GM18508 (cell line): ENCODE results near the gene CPOX.

Experiments
- ATAC-seq: cut with Tn5 transposase; IDR thresholded peaks from one replicate; pipeline ENCODE4 v1.9.1; 2021; ENCODE audit warnings: moderate number of reproducible peaks; ENCODE audit not compliant: insufficient read depth, unreplicated experiment

The CPOX gene

DNA sequence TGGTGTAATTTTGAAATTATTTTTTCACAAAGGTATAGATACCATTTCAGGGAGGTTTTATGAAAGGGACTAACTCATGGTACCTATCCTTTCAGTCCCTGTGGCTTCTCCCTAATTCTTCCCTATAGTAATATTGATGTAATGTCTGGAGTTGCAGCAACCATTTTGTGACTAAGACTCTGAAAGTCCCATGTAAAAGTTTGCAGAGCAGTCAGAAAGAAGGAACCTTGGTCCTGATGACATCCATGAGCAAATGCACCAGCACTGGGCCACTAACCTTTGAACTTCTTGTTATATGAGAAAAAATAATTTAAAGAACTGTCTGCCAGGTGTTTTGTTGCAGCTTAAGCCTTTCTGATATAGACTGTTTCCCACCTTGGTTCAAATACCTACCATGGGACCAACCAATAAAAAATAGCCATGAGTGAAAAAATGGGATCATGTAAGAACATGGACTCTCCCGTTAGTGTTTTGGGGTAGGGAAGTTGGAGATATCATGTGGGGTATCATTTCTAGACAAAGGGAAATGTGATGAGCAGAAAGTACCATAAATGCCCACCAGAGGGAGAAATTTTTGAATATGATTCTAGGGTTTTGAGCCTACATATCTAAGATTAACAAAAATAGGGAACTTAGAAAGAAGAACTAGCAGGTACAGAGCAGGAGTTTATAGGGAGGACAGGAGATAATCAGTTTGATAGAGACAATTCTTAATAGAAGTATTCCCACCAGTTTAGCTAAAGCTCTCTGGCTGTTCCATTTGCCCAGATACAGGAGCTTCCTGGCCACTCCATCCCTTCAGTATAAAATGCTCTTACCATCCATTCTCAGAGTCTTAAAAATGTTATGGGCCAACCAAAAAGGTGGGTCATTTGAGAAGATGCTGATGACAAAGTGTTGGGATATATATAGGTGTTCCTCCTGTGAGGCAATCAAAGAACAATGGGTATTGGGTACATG, 3.4 kb upstream of the CPOX start:
- no peak for ATAC-seq

DNA sequence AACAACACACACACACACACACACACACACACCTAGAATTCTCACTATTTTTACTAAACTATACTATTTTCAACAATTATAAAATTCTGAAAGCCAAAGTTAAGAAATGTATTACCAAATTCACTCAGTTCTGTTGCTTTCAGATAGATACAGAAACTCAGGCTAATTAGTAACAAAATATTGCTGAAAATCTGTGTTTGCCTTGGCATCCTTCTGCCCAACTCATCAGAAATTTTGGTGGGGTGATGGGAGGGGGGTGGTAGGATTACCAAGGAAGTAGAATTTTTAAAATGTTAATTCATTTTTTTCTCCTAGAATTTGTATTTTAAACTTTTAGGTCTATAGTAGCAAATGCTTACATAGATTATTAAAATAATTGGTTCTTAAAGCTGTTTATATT, 2.7 kb upstream of the CPOX start:
- ATAC-seq = no peak

DNA sequence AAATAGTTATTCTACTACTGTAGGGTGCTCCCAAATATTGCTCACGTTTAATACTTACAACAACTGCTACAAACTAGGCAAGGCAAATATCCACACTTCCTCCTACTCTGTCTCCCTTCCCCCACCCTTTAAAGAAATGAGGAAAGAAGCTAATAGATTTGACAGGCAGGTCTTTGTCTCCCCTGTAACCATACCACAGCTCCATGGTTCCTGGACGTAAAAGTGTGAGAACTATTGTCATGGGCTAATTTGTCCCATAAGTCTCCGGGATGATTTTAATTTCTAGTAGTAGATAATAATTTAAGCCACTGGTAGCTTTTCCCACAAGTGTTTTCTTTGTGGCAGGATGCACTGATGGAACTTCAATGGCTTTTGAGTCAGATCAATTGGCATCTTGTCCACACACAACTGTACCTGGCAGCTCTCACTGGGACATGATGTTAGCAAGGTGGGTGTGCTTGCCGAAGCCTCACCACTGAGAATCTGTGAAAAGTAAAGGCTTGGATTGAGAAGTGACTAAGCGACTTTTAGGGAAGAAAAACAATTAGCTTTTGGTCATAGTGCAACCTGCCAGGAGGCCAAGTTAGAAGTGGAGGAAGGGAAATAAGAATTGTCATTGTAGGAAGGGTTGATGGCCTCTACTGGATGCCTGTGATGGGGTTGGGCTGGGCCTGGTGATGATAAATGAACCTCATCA, 1.4 kb upstream of the CPOX start:
- no peak for ATAC-seq

DNA sequence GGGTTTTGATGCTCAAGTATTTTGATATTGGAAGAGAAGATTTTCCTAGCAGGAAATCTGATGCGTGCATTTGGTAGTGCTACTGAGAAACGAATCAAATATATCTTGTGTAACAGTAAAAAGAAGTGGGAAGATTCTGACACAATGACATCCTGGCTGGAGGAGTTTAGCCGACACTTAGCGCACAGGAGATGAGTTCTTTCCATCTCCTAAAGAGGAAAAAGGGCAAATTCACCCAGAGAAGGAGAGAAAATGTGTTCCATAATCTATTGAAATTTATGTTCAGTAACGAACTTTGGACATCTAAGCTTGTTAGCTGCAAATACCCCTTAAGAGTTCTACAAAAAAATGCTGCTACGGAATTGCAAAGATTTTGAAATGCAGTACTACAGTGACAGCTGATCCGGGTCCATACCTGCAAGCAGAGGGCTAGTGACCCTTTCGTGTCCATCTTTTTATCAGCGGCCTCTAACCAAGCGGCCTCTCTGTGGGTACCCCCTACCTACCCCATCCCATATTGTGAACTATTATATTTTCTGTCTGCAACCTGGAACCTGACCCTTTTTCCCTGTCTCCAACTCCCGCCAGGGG, 971 bp downstream of the CPOX start:
- ATAC-seq = no peak

GRCh38 chr3:98589331-98590036, 3.9 kb downstream of the CPOX start:
- ATAC-seq = no peak

GRCh38 chr3:98588065-98588464, 5.3 kb downstream of the CPOX start:
- ATAC-seq = no peak

DNA sequence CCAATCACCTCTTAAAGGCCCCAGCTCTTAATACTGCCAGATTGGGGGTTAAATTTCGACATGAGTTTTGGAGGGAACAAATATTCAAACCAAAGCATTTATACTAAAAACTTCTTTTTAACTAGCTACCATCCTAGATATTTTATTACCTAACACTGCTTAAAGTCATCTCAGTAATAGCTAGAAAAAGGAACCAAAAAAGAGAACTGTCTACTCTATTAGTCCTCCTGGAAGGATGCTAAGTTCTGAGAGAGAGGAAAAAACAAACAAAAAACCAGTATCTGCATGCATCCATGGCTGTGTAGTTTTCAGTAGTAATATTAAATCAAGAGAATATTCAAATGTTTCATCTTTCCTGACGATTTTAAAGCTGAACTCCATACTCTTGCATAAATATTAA, 5.8 kb downstream of the CPOX start:
- no peak for ATAC-seq

- no peak for ATAC-seq
Observed at GRCh38 chr3:98584547-98584946, 8.9 kb downstream of the CPOX start.

- no peak for ATAC-seq
Observed at GRCh38 chr3:98583766-98584165, 9.6 kb downstream of the CPOX start.

DNA sequence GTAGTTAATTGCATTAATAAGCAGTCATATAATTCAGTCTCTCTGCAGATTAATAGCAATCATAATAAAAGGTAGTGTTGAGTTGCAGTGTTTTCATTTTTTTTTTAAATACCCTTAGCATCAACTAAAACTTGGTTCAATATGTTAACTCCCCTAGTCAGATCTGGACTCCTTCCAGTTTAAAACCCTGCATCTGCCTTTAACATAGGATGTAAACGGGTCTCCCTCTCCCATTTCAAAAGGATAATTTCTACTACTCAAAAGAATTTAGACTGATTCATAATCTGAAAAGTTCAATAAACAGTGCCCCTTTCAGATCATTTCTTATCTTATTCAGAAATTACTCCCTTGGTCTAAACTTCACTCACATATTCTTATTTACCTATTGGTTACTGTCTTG, 11.4 kb downstream of the CPOX start:
- ATAC-seq = no peak

DNA sequence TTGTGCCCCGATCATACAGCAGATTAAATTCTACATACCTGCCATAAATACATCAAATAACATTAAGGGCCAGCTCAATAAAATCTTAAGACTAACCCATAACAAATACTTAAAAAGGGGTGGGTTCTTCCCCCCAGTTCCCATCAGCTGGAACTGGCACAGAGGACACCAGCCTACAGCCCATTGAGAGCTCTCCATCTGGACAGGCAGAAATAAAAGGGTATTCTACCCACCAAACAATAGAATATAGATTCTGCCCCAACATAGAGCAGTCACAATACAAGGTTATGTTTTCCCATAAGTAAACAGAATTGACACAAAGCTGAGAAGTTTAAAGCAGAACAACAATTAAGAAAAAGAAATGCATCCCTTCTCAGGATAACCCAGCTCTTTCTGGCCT, 11.9 kb downstream of the CPOX start:
- ATAC-seq = no peak

DNA sequence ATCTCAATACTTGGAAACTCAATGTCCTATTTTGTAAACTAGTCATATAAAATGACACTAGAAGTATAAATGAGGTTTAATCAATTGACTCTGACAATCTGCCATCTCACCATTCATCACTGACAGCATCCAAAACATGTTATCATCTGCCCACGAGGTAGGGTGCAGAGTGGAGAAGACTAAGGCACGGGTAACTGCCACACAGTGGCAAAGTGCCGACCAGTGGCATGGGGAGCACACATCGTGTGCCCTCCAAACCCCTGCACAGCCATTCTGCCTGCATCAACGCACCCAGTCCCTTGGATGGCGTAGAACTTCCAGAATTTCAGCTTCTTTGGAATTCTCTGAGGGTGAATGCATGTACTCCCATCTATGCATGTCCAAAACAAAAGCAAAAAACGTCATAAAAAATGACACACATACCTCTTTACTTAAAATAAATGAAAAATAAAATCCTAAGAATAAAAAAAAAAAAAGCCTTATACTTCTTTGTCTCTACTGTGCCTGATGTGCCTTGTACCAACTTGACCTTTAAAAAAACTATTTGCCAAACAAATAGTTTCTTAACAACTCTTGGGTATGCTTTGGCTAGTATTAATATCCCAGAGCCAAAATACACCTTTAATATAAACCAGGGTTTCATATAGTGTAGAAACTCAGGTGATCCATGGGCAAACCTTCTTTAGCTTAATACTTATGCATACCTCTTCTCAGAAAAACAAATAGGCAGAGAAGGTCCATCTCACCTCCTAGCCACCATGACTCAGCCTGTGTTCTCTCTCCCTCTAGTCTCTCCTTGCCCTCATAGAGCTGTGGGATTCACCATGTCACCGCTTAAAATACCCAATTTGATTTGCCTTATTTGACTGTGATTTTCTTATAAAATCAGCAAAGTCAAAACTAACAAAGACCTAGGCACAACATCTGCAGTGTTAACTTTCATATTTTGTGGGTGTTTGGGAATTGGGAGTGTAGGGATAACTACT, 12.7 kb downstream of the CPOX start:
- no peak for ATAC-seq

- ATAC-seq = no peak
Observed at GRCh38 chr3:98577178-98577895, 16.1 kb downstream of the CPOX start.

DNA sequence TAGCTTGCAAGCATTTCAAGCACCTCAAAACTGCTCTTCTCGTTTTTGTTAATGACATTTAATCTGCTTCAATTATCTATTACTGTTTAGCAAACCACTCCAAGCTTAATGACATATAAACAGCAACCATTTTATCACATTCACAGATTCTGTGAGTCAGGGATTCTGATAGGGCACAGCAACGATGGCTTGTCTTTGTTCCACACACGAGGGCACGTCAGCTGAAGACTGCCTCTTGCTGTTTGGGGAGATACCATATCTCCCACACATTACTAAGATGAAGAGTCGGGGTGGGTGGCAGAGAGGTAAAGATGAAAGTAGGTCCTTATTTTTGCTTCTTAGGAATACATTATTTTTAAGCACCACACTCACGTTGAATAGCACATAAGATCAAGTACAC, 19.3 kb downstream of the CPOX start:
- no peak for ATAC-seq

DNA sequence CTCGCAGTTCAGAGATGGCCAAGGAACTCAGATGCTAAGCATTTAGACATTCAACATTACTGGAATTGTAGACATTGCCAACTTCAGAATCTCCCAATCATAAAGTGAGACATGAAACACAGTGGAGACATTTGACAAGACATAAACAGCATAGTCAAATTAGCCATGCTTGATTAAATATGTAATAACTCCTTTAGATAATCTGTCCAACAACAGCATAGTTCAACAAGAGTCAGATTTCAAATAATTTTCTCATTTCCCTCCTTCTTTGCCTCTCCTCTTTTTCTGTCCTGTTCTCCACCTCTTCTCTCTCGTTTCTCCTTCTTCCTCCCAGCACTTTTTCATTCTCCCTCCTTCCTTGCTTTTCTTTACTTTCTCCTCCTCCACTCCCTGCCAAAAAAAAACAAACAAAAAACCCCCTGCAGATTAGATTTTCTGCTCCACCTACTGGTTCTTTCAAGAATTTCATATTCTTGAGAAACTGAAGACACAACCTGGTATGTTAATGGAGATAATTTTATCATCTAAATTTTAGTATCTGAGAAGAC, 20.2 kb downstream of the CPOX start:
- no peak for ATAC-seq

- no peak for ATAC-seq
Observed at GRCh38 chr3:98568402-98568801, 25.0 kb downstream of the CPOX start.

GRCh38 chr3:98567666-98568270, 25.6 kb downstream of the CPOX start:
- no peak for ATAC-seq

DNA sequence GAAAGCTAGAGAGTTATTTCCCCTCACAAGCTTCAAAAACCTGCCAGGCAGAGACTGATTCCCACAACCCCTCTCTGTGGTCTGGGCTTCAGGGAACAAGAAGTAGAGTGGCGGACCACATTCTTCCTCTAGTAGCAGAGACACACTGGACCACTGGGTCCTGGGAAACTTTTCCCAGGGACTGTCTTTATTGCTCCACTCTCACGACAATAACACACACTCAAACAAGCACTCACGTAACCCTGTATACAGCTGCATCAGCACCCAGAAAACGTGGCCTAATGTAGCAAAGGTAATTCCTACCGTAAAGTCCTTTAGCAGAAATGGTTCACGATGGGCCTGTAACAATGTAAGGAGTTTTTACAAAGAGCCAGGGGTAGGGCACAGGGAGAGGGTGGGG, 27.6 kb downstream of the CPOX start:
- ATAC-seq = no peak
